Right ventricle myocardium superior (tissue), 1 donor: Measurements from ENCODE around the gene FLNC. TPM values are rescaled to one million over a fixed set of nuclear protein-coding genes. Genes with fewer than 3 reads are reported as not detected.

Experiments
- ATAC-seq: fragments of 200-7000 bp; cut with Tn5 transposase; one replicate; pipeline ENCODE4 v1.9.1; 2020; ENCODE audit warnings: mild to moderate bottlenecking; ENCODE audit not compliant: poor library complexity
- DNase-seq: peaks from one replicate; pipeline ENCODE4 v3.0.0-alpha.2; 2020
- intact Hi-C: fragments of 100-400 bp; cut with DNase I; formaldehyde crosslinking; loops from one replicate; pipeline ENCODE4 v1.11.2; 2022
- total RNA-seq: library from RNA; stranded (reverse); fragmentation: NEBNext Ultra II Directional; extraction: Animal tissue kit (Norgen Biotek cat#: 25700); gene quantifications from one replicate; pipeline ENCODE4 v1.2.1, GENCODE V29; 2021
- donor health status: DM: no; HTN: yes; CAD: no; lungs with severe emphysema.

Gene FLNC
- total RNA-seq, 1 donor from 2014 or later, result 601 TPM

DNA sequence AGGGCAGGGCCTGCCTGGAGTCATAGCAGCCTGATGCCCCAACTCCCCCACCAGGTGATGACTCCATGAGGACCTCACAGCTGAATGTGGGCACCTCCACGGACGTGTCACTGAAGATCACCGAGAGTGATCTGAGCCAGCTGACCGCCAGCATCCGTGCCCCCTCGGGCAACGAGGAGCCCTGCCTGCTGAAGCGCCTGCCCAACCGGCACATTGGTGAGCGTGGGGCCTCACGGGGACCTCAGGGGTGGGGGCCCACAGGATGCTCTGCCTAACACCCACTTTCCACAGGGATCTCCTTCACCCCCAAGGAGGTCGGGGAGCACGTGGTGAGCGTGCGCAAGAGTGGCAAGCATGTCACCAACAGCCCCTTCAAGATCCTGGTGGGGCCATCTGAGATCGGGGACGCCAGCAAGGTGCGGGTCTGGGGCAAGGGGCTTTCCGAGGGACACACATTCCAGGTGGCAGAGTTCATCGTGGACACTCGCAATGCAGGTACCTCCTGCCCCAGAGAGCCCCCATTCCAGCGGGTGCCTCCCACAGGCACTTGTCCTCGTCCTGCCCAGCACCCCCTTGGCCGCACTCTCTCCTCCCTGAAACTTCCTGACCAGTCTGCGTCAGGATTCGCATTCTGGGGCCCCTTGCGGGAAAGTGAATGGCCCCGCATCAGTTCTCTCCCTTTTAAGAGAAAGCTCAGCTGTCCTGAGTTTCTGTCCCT lies 22.5 kb downstream of the FLNC start:
- ATAC-seq, result no peak
- intact Hi-C loops, result no loop called here

DNA sequence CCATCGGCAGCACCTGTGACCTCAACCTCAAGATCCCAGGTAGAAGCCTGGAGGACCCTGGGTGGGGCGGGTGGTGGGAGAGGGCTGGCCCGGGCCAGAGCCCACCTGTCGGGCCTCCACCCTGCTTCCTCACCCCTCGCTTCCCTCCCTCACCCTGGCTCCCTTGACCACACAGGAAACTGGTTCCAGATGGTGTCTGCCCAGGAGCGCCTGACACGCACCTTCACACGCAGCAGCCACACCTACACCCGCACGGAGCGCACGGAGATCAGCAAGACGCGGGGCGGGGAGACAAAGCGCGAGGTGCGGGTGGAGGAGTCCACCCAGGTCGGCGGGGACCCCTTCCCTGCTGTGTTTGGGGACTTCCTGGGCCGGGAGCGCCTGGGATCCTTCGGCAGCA lies 23.6 kb downstream of the FLNC start:
- intact Hi-C loops, result no loop called here
- DNase-seq, result peak; percentile 36
- ATAC-seq, result no peak

More for the DNA sequence above, 22.5 kb downstream of the FLNC start:
- DNase-seq, result peak; percentile 23

DNA sequence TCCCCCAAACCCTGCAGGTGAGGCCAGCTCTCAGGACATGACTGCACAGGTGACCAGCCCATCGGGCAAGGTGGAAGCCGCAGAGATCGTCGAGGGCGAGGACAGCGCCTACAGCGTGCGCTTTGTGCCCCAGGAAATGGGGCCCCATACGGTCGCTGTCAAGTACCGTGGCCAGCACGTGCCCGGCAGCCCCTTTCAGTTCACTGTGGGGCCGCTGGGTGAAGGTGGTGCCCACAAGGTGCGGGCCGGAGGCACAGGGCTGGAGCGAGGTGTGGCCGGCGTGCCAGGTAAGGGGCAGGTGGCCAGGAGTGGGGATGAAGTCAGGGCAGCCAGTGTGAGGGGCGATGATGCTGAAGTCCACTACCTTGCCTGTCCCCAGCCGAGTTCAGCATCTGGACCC lies 24.2 kb downstream of the FLNC start:
- ATAC-seq (no peak), DNase-seq (peak; percentile 36)
- intact Hi-C loops, result no loop called here

GRCh38 chr7:128855559-128855958 lies 25.4 kb downstream of the FLNC start:
- DNase-seq (no peak), ATAC-seq (no peak)
- intact Hi-C loops, result no loop called here

DNA sequence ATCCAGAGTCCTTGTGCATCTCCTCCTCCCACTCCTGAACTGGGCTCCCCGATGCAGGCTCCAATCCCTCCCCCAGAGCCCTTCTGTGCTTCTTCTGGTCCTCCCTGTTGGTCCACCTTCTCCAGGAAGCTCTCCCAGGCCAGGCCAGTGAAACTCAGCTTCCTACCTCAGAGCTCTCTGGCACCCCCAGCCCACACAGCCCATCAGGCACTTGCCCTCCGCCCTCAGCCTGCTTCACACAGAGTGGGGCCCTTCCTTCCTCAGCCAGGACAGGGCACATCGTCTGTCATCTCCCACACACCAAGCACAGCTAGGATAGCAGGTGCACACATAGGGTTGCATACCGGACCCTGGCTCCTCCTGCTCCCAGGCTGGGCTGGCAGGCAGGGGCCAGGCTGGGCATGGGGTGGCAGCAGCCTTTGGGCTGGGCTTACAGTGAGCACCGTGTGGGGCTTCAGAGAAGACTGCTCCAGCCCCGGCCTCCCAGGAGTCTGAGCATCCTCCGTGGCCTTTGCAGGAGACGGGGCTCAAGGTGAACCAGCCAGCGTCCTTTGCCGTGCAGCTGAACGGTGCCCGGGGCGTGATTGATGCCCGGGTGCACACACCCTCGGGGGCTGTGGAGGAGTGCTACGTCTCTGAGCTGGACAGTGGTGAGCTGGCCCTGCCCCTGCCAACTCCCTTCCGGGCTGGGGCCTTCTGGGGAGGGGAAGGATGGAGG lies 26.0 kb downstream of the FLNC start:
- DNase-seq, result peak; percentile 31

GRCh38 chr7:128858380-128859231 lies 28.4 kb downstream of the FLNC start:
- ATAC-seq, result no peak
- DNase-seq, result peak; percentile 75
- intact Hi-C loops, result no loop called here

More for the DNA sequence above, 26.0 kb downstream of the FLNC start:
- intact Hi-C loops, result no loop called here
- no peak for ATAC-seq

GRCh38 chr7:128859232-128860157 lies 29.3 kb downstream of the FLNC start:
- ATAC-seq (peak; percentile 2), DNase-seq (peak; percentile 71)
- intact Hi-C loops, result no loop called here

DNA sequence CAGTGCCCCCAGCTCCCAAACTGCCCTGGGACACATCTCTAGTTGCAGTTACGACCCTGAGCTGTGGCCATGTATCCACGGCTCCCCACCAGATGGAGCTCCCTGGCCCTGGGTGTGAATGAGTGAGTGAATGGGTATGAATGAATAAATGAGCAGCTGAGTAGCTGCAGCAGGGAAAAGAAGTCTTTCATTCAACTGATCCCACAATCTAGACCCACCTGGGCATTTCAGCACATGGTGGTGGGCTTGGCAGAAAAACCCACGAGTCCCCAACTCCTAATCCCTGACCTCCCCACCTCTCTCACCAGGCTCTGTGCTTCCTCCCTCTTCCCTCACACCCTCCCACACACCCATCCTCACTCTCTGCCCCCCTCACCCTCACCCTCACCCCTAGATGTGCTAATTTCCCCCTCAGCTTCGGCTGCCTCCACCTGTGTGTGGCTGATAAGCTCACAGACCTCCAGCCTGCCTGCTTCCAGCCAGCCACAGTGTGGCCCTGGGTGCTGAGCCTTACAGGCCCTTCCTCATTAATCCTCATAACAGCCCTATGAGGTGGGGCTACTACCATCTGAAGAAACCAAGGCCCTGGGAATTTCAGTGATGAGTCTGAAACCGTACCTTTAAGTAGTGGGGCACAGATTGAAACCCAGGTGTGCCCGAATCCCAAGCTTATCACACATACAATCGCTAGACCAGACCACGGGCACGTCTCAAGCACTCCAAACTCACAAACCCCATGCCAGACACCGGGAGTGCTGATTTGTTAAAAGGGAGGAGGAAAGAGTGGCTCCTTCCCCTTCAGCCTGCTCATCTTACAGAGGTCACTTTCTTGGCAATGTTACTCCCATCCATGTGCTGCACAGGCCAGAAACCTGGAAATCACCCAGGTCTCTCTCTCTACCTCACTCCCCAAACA lies 30.2 kb downstream of the FLNC start:
- no peak for DNase-seq
- ATAC-seq, result peak; percentile 10
- intact Hi-C loops, result no loop called here

DNA sequence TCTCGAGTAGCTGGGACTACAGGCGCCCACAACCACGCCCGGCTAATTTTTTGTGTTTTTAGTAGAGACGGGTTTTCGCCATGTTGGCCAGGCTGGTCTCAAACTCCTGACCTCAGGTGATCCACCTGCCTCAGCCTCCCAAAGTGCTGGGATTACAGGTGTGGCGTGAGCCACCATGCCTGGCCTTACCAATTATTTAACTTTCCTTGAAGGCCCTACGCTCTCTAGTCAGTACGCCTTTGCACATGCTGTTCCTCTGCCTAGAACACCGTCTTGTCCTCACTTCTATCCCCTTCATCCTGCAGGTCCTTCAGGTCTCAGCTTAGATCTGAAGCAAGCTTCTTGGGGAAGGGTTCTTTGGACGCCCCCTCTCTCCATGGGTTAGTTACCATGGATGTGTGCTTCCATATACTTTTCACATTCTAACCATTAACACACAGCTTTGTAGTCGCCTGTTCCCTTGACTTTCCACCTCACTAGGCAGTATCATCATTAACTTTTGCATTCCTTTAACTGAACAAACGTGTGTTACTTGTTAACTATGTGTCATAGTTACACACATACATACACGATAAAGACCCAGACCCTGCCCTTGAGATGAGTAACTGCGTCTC lies 31.9 kb downstream of the FLNC start:
- DNase-seq, result no peak
- intact Hi-C loops, result no loop called here
- ATAC-seq, result no peak

- DNase-seq, result peak; percentile 99
- intact Hi-C loops, result no loop called here
Measured at GRCh38 chr7:128862571-128863432, 32.6 kb downstream of the FLNC start, which contains the start of gene ATP6V1F. Gene ATP6V1F (plus strand): TSS chr7:128862856. CDS start chr7:128862905, 49 bp downstream.

GRCh38 chr7:128863433-128863989 lies 33.3 kb downstream of the FLNC start:
- ATAC-seq (no peak), DNase-seq (no peak)
- intact Hi-C loops, result no loop called here

More at GRCh38 chr7:128862571-128863432, 32.6 kb downstream of the FLNC start, which contains the start of gene ATP6V1F:
- ATAC-seq, result peak; percentile 88

DNA sequence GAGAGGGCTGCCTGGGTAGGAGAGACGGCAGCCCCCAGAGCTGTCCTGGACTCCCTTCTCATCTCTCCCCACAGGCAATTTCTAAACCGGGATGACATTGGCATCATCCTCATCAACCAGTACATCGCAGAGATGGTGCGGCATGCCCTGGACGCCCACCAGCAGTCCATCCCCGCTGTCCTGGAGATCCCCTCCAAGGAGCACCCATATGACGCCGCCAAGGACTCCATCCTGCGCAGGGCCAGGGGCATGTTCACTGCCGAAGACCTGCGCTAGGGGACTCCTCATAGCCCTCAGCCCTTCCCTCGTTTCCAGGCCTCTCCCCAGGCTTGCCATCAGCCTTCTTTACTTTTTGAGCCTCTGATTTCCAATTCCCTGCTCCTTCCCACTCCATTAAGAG lies 35.1 kb downstream of the FLNC start:
- no peak for DNase-seq
- intact Hi-C loops, result no loop called here
- no peak for ATAC-seq

GRCh38 chr7:128865996-128866877 lies 36.0 kb downstream of the FLNC start:
- no peak for ATAC-seq
- intact Hi-C loops, result no loop called here
- no peak for DNase-seq

DNA sequence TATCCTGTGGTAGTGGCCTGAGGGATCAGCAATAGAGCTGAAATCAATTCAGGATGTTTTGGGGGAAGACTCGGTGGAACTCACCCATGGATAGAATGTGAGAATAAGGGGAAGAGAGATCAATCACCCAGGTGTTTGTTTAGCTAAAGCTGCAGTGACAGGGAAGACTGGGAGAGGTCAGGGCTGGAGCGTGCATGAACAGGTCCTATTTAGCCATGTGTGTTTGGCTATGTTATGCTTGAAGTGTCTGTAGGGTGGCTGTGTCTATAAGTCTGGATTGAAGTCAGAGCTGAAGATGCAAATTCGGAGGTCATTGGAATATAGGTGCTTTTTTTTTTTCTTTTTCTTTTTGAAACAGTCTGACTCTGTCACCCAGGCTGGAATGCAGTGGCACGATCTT lies 37.0 kb downstream of the FLNC start:
- DNase-seq, result no peak
- intact Hi-C loops, result no loop called here
- no peak for ATAC-seq
